ENCODE results near the gene FAM43A.
A peak's percentile ranks its signal among the peaks of the same experiment; 100 is the strongest.

FAM43A gene

GRCh38 chr3:194675081-194675640, 10.5 kb upstream of the FAM43A start:
- Histone ChIP-seq H3K14ac (ENCODE audit: low read length in 2 of 2) (no peak overlapping the region), H3K4ac (ENCODE audit: low read depth in 1 of 2, low read length in 2 of 2) (no peak overlapping the region), H3K23ac (ENCODE audit: low read length in 2 of 2) (no peak overlapping the region), H2BK5ac (ENCODE audit: low read depth, low read length, poor library complexity, severe bottlenecking) (no peak overlapping the region), H2BK15ac (ENCODE audit: low read depth, poor library complexity, severe bottlenecking) (no peak overlapping the region), H2AFZ (ENCODE audit: low read depth, low read length) (no peak overlapping the region), H2BK12ac (ENCODE audit: low read length in 2 of 2) (no peak overlapping the region), H3K9ac (ENCODE audit: low read length) (peak overlapping the region; percentile 26), H3K4me1 (ENCODE audit: control insufficient read depth, insufficient read depth, low read depth, low read length) (no peaks in the 10 kb centered on the region), H3K18ac (ENCODE audit: low read depth in 1 of 2, low read length in 2 of 2) (no peak overlapping the region), H3K36me3 (ENCODE audit: control insufficient read depth in 1 of 2, insufficient read depth in 2 of 2, low read depth in 1 of 2, low read length in 2 of 2) (no peaks in the 10 kb centered on the region), H3K4me3 (ENCODE audit: insufficient read depth in 1 of 2, low read depth in 1 of 2, low read length in 2 of 2) (no peak overlapping the region), H3K9me3 (ENCODE audit: control insufficient read depth, low read length) (no peaks in the 10 kb centered on the region), H3K27me3 (ENCODE audit: control insufficient read depth in 1 of 2, insufficient read depth in 1 of 2, low read length in 2 of 2) (peaks cover 8 to 28% of the 10 kb centered on the region in 2 experiments), H3K27ac (ENCODE audit: low read length, poor library complexity, severe bottlenecking) (no peak overlapping the region), H2BK120ac (ENCODE audit: low read depth, low read length) (no peak overlapping the region), H2AK5ac (ENCODE audit: low read length, severe bottlenecking) (no peak overlapping the region), H4K8ac (ENCODE audit: low read length) (no peak overlapping the region), H3K79me1 (replicated peaks; ENCODE audit: low read length, poor library complexity, severe bottlenecking) (peaks cover 4% of the 10 kb centered on the region), H3K4me2 (ENCODE audit: low read length, poor library complexity, severe bottlenecking) (no peak overlapping the region), H4K91ac (ENCODE audit: low read length) (no peak overlapping the region)
- DNase-seq = no peak
- 81% methylated on average over 9 of the region's 12 CpGs for WGBS

GRCh38 chr3:194675680-194676079, 10.0 kb upstream of the FAM43A start:
- peaks cover 8 to 30% of the 10 kb centered on the region in 2 experiments for H3K27me3 ChIP-seq (ENCODE audit: control insufficient read depth in 1 of 2, insufficient read depth in 1 of 2, low read length in 2 of 2)
- no peak overlapping the region for H3K14ac ChIP-seq (ENCODE audit: low read length in 2 of 2)
- H3K4me1 ChIP-seq (ENCODE audit: control insufficient read depth, insufficient read depth, low read depth, low read length) = no peaks in the 10 kb centered on the region
- H2AFZ ChIP-seq (ENCODE audit: low read depth, low read length) = no peak overlapping the region
- no peak overlapping the region for H2AK5ac ChIP-seq (ENCODE audit: low read length, severe bottlenecking)
- H3K36me3 ChIP-seq (ENCODE audit: control insufficient read depth in 1 of 2, insufficient read depth in 2 of 2, low read depth in 1 of 2, low read length in 2 of 2) = no peaks in the 10 kb centered on the region
- H2BK15ac ChIP-seq (ENCODE audit: low read depth, poor library complexity, severe bottlenecking) = no peak overlapping the region
- no peak overlapping the region for H3K27ac ChIP-seq (ENCODE audit: low read length, poor library complexity, severe bottlenecking)
- no peak overlapping the region for H4K91ac ChIP-seq (ENCODE audit: low read length)
- no peak overlapping the region for H2BK5ac ChIP-seq (ENCODE audit: low read depth, low read length, poor library complexity, severe bottlenecking)
- H3K18ac ChIP-seq (ENCODE audit: low read depth in 1 of 2, low read length in 2 of 2) = no peak overlapping the region
- no peak overlapping the region for H4K8ac ChIP-seq (ENCODE audit: low read length)
- no peak overlapping the region for H3K4me3 ChIP-seq (ENCODE audit: insufficient read depth in 1 of 2, low read depth in 1 of 2, low read length in 2 of 2)
- H3K79me1 ChIP-seq (replicated peaks; ENCODE audit: low read length, poor library complexity, severe bottlenecking) = peaks cover 2% of the 10 kb centered on the region
- H3K9me3 ChIP-seq (ENCODE audit: control insufficient read depth, low read length) = no peaks in the 10 kb centered on the region
- no peak overlapping the region for H2BK12ac ChIP-seq (ENCODE audit: low read length in 2 of 2)
- no peak for DNase-seq
- H2BK120ac ChIP-seq (ENCODE audit: low read depth, low read length) = no peak overlapping the region
- H3K4ac ChIP-seq (ENCODE audit: low read depth in 1 of 2, low read length in 2 of 2) = no peak overlapping the region
- no peak overlapping the region for H3K4me2 ChIP-seq (ENCODE audit: low read length, poor library complexity, severe bottlenecking)
- H3K9ac ChIP-seq (ENCODE audit: low read length) = peak overlapping the region; percentile 26
- no CpG with 5 or more reads among the region's 4 CpGs for WGBS
- H3K23ac ChIP-seq (ENCODE audit: low read length in 2 of 2) = no peak overlapping the region

- H4K8ac ChIP-seq (ENCODE audit: low read length) = no peak overlapping the region
- H3K14ac ChIP-seq (ENCODE audit: low read length in 2 of 2) = no peak overlapping the region
- no peak overlapping the region for H2BK5ac ChIP-seq (ENCODE audit: low read depth, low read length, poor library complexity, severe bottlenecking)
- H3K4me3 ChIP-seq (ENCODE audit: insufficient read depth in 1 of 2, low read depth in 1 of 2, low read length in 2 of 2) = no peak overlapping the region
- H3K9ac ChIP-seq (ENCODE audit: low read length) = no peak overlapping the region
- no peaks in the 10 kb centered on the region for H3K9me3 ChIP-seq (ENCODE audit: control insufficient read depth, low read length)
- H3K23ac ChIP-seq (ENCODE audit: low read length in 2 of 2) = no peak overlapping the region
- no peak overlapping the region for H2BK12ac ChIP-seq (ENCODE audit: low read length in 2 of 2)
- H3K4me1 ChIP-seq (ENCODE audit: control insufficient read depth, insufficient read depth, low read depth, low read length) = no peaks in the 10 kb centered on the region
- WGBS = 86% methylated on average over 1 of the region's 1 CpG
- H3K18ac ChIP-seq (ENCODE audit: low read depth in 1 of 2, low read length in 2 of 2) = no peak overlapping the region
- no peak for DNase-seq
- no peaks in the 10 kb centered on the region for H3K36me3 ChIP-seq (ENCODE audit: control insufficient read depth in 1 of 2, insufficient read depth in 2 of 2, low read depth in 1 of 2, low read length in 2 of 2)
- H2AFZ ChIP-seq (ENCODE audit: low read depth, low read length) = no peak overlapping the region
- H3K4ac ChIP-seq (ENCODE audit: low read depth in 1 of 2, low read length in 2 of 2) = no peak overlapping the region
- no peak overlapping the region for H2BK120ac ChIP-seq (ENCODE audit: low read depth, low read length)
- no peaks in the 10 kb centered on the region for H3K79me1 ChIP-seq (replicated peaks; ENCODE audit: low read length, poor library complexity, severe bottlenecking)
- no peak overlapping the region for H4K91ac ChIP-seq (ENCODE audit: low read length)
- H3K27ac ChIP-seq (ENCODE audit: low read length, poor library complexity, severe bottlenecking) = no peak overlapping the region
- no peak overlapping the region for H3K4me2 ChIP-seq (ENCODE audit: low read length, poor library complexity, severe bottlenecking)
- no peak overlapping the region for H2BK15ac ChIP-seq (ENCODE audit: low read depth, poor library complexity, severe bottlenecking)
- H3K27me3 ChIP-seq (ENCODE audit: control insufficient read depth in 1 of 2, insufficient read depth in 1 of 2, low read length in 2 of 2) = peaks cover 8 to 38% of the 10 kb centered on the region in 2 experiments
- no peak overlapping the region for H2AK5ac ChIP-seq (ENCODE audit: low read length, severe bottlenecking)
Measured at GRCh38 chr3:194676471-194676870, 9.2 kb upstream of the FAM43A start.

- DNase-seq = no peak
- H3K27ac ChIP-seq (ENCODE audit: low read length, poor library complexity, severe bottlenecking) = no peak overlapping the region
- no peak overlapping the region for H3K4me3 ChIP-seq (ENCODE audit: insufficient read depth in 1 of 2, low read depth in 1 of 2, low read length in 2 of 2)
- no peak overlapping the region for H2AK5ac ChIP-seq (ENCODE audit: low read length, severe bottlenecking)
- H4K91ac ChIP-seq (ENCODE audit: low read length) = no peak overlapping the region
- WGBS = 80% methylated on average over 11 of the region's 11 CpGs
- no peak overlapping the region for H3K14ac ChIP-seq (ENCODE audit: low read length in 2 of 2)
- no peak overlapping the region for H4K8ac ChIP-seq (ENCODE audit: low read length)
- peaks cover 11% of the 10 kb centered on the region for H3K4me1 ChIP-seq (ENCODE audit: control insufficient read depth, insufficient read depth, low read depth, low read length)
- no peak overlapping the region for H3K4me2 ChIP-seq (ENCODE audit: low read length, poor library complexity, severe bottlenecking)
- no peaks in the 10 kb centered on the region for H3K9me3 ChIP-seq (ENCODE audit: control insufficient read depth, low read length)
- no peak overlapping the region for H3K18ac ChIP-seq (ENCODE audit: low read depth in 1 of 2, low read length in 2 of 2)
- H2AFZ ChIP-seq (ENCODE audit: low read depth, low read length) = no peak overlapping the region
- H3K79me1 ChIP-seq (replicated peaks; ENCODE audit: low read length, poor library complexity, severe bottlenecking) = no peaks in the 10 kb centered on the region
- no peak overlapping the region for H3K4ac ChIP-seq (ENCODE audit: low read depth in 1 of 2, low read length in 2 of 2)
- H3K23ac ChIP-seq (ENCODE audit: low read length in 2 of 2) = no peak overlapping the region
- no peak overlapping the region for H2BK15ac ChIP-seq (ENCODE audit: low read depth, poor library complexity, severe bottlenecking)
- H3K36me3 ChIP-seq (ENCODE audit: control insufficient read depth in 1 of 2, insufficient read depth in 2 of 2, low read depth in 1 of 2, low read length in 2 of 2) = no peaks in the 10 kb centered on the region
- no peak overlapping the region for H2BK120ac ChIP-seq (ENCODE audit: low read depth, low read length)
- no peak overlapping the region for H2BK12ac ChIP-seq (ENCODE audit: low read length in 2 of 2)
- no peak overlapping the region for H2BK5ac ChIP-seq (ENCODE audit: low read depth, low read length, poor library complexity, severe bottlenecking)
- H3K27me3 ChIP-seq (ENCODE audit: control insufficient read depth in 1 of 2, insufficient read depth in 1 of 2, low read length in 2 of 2) = peaks cover 8 to 43% of the 10 kb centered on the region in 2 experiments
- H3K9ac ChIP-seq (ENCODE audit: low read length) = no peak overlapping the region
Measured at GRCh38 chr3:194680888-194681615, 4.6 kb upstream of the FAM43A start.
